ENCODE measurements around the gene ARMC9. TPM values are rescaled to one million over a fixed set of nuclear protein-coding genes. Genes with fewer than 3 reads are reported as not detected.
A peak's percentile ranks its signal among the peaks of the same experiment; 100 is the strongest.

The ARMC9 gene
- total RNA-seq, 1 donor from 2014 or later, result 3.3 TPM

GRCh38 chr2:231294116-231294515, 95.7 kb downstream of the ARMC9 start:
- DNase-seq (ENCODE audit: low spot score in 2 of 2), result no peak
- no peaks in the 10 kb centered on the region for H3K4me1 ChIP-seq
- H3K9me3 ChIP-seq, result no peaks in the 10 kb centered on the region
- intact Hi-C loops (cut with DNase I), result no loop called here
- no peak for TF ChIP-seq CTCF (IDR thresholded peaks at IDR 0.05)
- no peak overlapping the region for H3K4me3 ChIP-seq
- no peak overlapping the region for H3K27ac ChIP-seq
- peaks cover 29 to 32% of the 10 kb centered on the region in 2 donors for H3K36me3 ChIP-seq
- no peaks in the 10 kb centered on the region for H3K27me3 ChIP-seq

- intact Hi-C loops (cut with DNase I), result no loop called here
- Histone ChIP-seq H3K9me3 (no peaks in the 10 kb centered on the region), H3K27me3 (no peaks in the 10 kb centered on the region), H3K4me1 (no peaks in the 10 kb centered on the region), H3K27ac (no peak overlapping the region), H3K36me3 (peaks cover 24 to 32% of the 10 kb centered on the region in 2 donors), H3K4me3 (no peak overlapping the region)
- no peak for TF ChIP-seq CTCF (IDR thresholded peaks at IDR 0.05)
- no peak for DNase-seq (ENCODE audit: low spot score in 2 of 2)
These were observed 96.3 kb downstream of the ARMC9 start for GRCh38 chr2:231294571-231295362.

- Histone ChIP-seq H3K27ac (no peak overlapping the region), H3K36me3 (peaks cover 24 to 32% of the 10 kb centered on the region in 2 donors)
- intact Hi-C loops (cut with DNase I), result no loop called here
These were observed 96.9 kb downstream of the ARMC9 start for GRCh38 chr2:231295363-231295655.

GRCh38 chr2:231296401-231296974, 98.1 kb downstream of the ARMC9 start:
- DNase-seq (ENCODE audit: low spot score in 2 of 2), result no peak

More at GRCh38 chr2:231295363-231295655, 96.9 kb downstream of the ARMC9 start:
- no peak for DNase-seq (ENCODE audit: low spot score in 2 of 2)
- TF ChIP-seq CTCF (IDR thresholded peaks at IDR 0.05), result no peak
- Histone ChIP-seq H3K27me3 (no peaks in the 10 kb centered on the region), H3K4me1 (no peaks in the 10 kb centered on the region), H3K9me3 (no peaks in the 10 kb centered on the region), H3K4me3 (no peak overlapping the region)

GRCh38 chr2:231297108-231297908, 98.9 kb downstream of the ARMC9 start:
- no peak for DNase-seq (ENCODE audit: low spot score in 2 of 2)
- Histone ChIP-seq H3K4me3 (no peak overlapping the region), H3K9me3 (no peaks in the 10 kb centered on the region), H3K4me1 (no peaks in the 10 kb centered on the region), H3K36me3 (peaks cover 12 to 20% of the 10 kb centered on the region in 2 donors), H3K27me3 (no peaks in the 10 kb centered on the region), H3K27ac (no peak overlapping the region)
- intact Hi-C loops (cut with DNase I), result loop anchor here (1.0 kb wide), 1 partner anchor 115 kb away; no protein-coding TSS in a partner anchor
- TF ChIP-seq CTCF (IDR thresholded peaks at IDR 0.05), result peak; percentile 41 to 60 (median 45)

More at GRCh38 chr2:231296401-231296974, 98.1 kb downstream of the ARMC9 start:
- no peaks in the 10 kb centered on the region for H3K4me1 ChIP-seq
- H3K36me3 ChIP-seq, result peaks cover 20 to 27% of the 10 kb centered on the region in 2 donors
- no peaks in the 10 kb centered on the region for H3K9me3 ChIP-seq
- no peak overlapping the region for H3K27ac ChIP-seq
- intact Hi-C loops (cut with DNase I), result no loop called here
- no peak overlapping the region for H3K4me3 ChIP-seq
- no peak for TF ChIP-seq CTCF (IDR thresholded peaks at IDR 0.05)
- H3K27me3 ChIP-seq, result no peaks in the 10 kb centered on the region
